Natural killer cell treated with Interleukin-12 subunit alpha and Interleukin-12 subunit beta and Interleukin-15 and Interleukin-18, amount 100 ng/mL, for 72 hours (primary cell): ENCODE measurements around the gene MED12L. TPM values are rescaled to one million over a fixed set of nuclear protein-coding genes. Genes with fewer than 3 reads are reported as not detected.

Experiments
- ATAC-seq, 2 donors: fragments of 150-1000 bp; cut with Tn5 transposase in 1 of 2; sonication (Bioruptor Pico), chemical (Tn5 transposase) in 1 of 2; 2 replicates each; pipeline ENCODE4 v1.10.0; 2021
- DNase-seq: peaks from one replicate; pipeline ENCODE4 v3.0.0; 2022; ENCODE audit warnings: low spot score
- H3K27ac Mint-ChIP-seq, 2 donors: 1 replicate in 1 of 2; 2 replicates in 1 of 2; pipeline ENCODE4 v1.8.0; 2022; ENCODE audit warnings: mixed read lengths in 2 of 2, mild to moderate bottlenecking in 1 of 2, moderate library complexity in 1 of 2
- H3K27me3 Mint-ChIP-seq, 2 donors: 1 replicate in 1 of 2; 2 replicates in 1 of 2; pipeline ENCODE4 v1.8.0; 2022; ENCODE audit warnings: mixed read lengths in 2 of 2
- H3K36me3 Mint-ChIP-seq: one replicate; pipeline ENCODE4 v1.8.0; 2022; ENCODE audit warnings: mixed read lengths
- H3K4me1 Mint-ChIP-seq, 2 donors: 1 replicate in 1 of 2; 2 replicates in 1 of 2; pipeline ENCODE4 v1.8.0; 2022; ENCODE audit warnings: low read depth in 2 of 2, mixed read lengths in 2 of 2, mild to moderate bottlenecking in 1 of 2
- H3K4me3 Mint-ChIP-seq: one replicate; pipeline ENCODE4 v1.8.0; 2022; ENCODE audit warnings: mixed read lengths
- H3K9me3 Mint-ChIP-seq: 2 replicates; pipeline ENCODE4 v1.8.0; 2022; ENCODE audit warnings: mixed read lengths
- total RNA-seq, 2 donors: library from RNA; stranded (reverse); gene quantifications; one replicate each; pipeline ENCODE4 v1.2.3, GENCODE V29; 2022

The MED12L gene
- total RNA-seq, 2 donors from 2014 or later = 1.7 to 2.8 TPM

DNA sequence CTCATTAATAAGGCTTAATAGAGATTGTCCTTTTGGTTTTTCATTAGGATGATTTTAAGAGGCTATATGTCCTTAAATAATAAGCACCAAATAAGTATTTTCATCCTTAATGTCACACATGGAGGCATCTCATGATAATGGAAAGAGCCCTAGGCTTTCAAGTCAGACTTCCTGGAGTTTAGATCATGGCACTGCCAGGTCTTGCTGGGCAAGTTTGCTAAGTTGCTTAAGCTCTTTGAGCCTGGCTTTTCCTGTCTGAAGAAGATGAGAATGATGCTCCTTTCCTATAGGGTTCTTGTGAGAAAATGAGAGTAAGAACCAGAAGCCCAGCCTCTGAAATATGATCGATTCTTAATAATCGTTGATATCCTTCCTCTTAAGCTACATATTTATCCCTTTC, 322.5 kb downstream of the MED12L start:
- H3K27ac Mint-ChIP-seq = no peak overlapping the region
- H3K4me3 Mint-ChIP-seq = no peak overlapping the region
- H3K27me3 Mint-ChIP-seq = no peaks in the 10 kb centered on the region
- no peaks in the 10 kb centered on the region for H3K4me1 Mint-ChIP-seq
- no peak for ATAC-seq
- no peaks in the 10 kb centered on the region for H3K36me3 Mint-ChIP-seq
- no peak for DNase-seq
- H3K9me3 Mint-ChIP-seq = no peaks in the 10 kb centered on the region

- Mint-ChIP-seq H3K4me3 (no peak overlapping the region), H3K27ac (no peak overlapping the region), H3K36me3 (no peaks in the 10 kb centered on the region), H3K27me3 (no peaks in the 10 kb centered on the region), H3K4me1 (no peaks in the 10 kb centered on the region), H3K9me3 (no peaks in the 10 kb centered on the region)
- ATAC-seq = no peak
- DNase-seq = no peak
Observed at GRCh38 chr3:151410891-151411559, 325.6 kb downstream of the MED12L start.

DNA sequence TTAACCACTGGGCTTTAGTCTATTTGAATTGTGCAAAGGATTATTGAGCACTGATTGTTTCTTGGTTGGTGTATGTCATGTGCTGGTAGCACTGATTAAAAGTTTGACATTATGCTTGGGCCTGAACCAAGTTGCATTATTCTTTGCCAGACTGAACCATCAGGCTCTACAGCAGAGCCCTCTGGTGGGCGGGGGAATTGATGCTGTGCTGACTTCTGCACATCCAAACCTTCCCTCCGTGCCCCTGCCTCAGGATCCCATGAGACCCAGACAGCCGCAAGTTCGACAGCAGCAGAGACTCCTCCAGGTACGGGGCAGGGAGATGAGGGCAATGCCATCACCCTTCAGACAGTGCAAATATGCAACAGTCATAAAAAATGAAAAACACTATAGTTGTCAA, 327.5 kb downstream of the MED12L start:
- Mint-ChIP-seq H3K36me3 (no peaks in the 10 kb centered on the region), H3K4me1 (no peaks in the 10 kb centered on the region), H3K27me3 (no peaks in the 10 kb centered on the region), H3K4me3 (no peak overlapping the region), H3K9me3 (no peaks in the 10 kb centered on the region), H3K27ac (no peak overlapping the region)
- ATAC-seq (no peak), DNase-seq (no peak)

DNA sequence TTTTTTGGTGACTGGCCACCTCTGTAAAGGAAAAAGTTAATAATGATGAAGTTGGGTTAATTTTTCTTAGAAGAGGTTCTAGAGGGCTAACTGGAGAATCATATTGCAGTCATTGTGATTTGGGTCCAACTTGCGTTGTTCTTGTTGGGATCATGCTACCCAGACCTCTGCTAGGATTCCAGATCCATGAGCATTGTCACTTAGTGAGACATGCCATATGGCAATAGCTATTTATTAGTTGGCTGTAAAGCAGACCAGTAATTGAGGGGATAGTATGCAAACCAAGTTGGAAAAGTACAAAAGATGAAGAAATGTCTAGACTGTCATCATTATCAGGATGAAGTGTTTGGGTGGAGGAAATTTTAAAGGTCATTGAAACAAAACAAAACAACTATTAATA, 329.8 kb downstream of the MED12L start:
- Mint-ChIP-seq H3K9me3 (no peaks in the 10 kb centered on the region), H3K27me3 (no peaks in the 10 kb centered on the region), H3K36me3 (no peaks in the 10 kb centered on the region), H3K4me1 (no peaks in the 10 kb centered on the region), H3K4me3 (no peak overlapping the region), H3K27ac (no peak overlapping the region)
- DNase-seq = no peak
- ATAC-seq = no peak

- no peak for ATAC-seq
- DNase-seq = no peak
- H3K27ac Mint-ChIP-seq = no peak overlapping the region
- H3K4me1 Mint-ChIP-seq = peaks cover 0 to 4% of the 10 kb centered on the region in 2 donors
- H3K36me3 Mint-ChIP-seq = no peaks in the 10 kb centered on the region
- H3K27me3 Mint-ChIP-seq = no peaks in the 10 kb centered on the region
- H3K9me3 Mint-ChIP-seq = no peaks in the 10 kb centered on the region
- H3K4me3 Mint-ChIP-seq = no peak overlapping the region
Observed at GRCh38 chr3:151419806-151420205, 334.3 kb downstream of the MED12L start.

DNA sequence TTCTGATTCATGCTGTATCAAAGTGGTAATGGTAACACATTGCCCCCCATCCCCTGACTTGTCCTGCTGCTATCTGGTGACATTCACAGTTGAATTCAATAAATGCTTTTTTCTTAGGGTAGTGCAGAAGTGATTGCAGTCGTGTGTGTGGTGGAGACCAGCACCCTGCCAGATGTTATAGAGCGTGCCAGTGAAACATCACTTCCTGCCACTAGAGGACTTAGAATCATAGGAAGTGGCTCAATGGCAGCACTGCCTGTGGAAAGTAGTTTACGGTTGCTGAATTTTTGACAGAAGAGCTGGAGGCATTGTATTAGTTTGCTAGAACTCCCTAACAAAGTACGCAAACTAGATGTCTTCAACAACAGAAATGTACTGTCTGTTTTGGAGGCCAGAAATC, 336.5 kb downstream of the MED12L start:
- DNase-seq (no peak), ATAC-seq (peak in 1 of 2 donors; percentile 48)
- Mint-ChIP-seq H3K27ac (no peak overlapping the region), H3K4me1 (peaks cover 0 to 7% of the 10 kb centered on the region in 2 donors), H3K9me3 (no peaks in the 10 kb centered on the region), H3K36me3 (no peaks in the 10 kb centered on the region), H3K27me3 (no peaks in the 10 kb centered on the region), H3K4me3 (no peak overlapping the region)

- Mint-ChIP-seq H3K27ac (no peak overlapping the region), H3K36me3 (no peaks in the 10 kb centered on the region), H3K27me3 (no peaks in the 10 kb centered on the region), H3K9me3 (no peaks in the 10 kb centered on the region), H3K4me3 (no peak overlapping the region), H3K4me1 (peaks cover 0 to 7% of the 10 kb centered on the region in 2 donors)
- ATAC-seq = no peak
- no peak for DNase-seq
Observed at GRCh38 chr3:151423091-151423490, 337.6 kb downstream of the MED12L start.

DNA sequence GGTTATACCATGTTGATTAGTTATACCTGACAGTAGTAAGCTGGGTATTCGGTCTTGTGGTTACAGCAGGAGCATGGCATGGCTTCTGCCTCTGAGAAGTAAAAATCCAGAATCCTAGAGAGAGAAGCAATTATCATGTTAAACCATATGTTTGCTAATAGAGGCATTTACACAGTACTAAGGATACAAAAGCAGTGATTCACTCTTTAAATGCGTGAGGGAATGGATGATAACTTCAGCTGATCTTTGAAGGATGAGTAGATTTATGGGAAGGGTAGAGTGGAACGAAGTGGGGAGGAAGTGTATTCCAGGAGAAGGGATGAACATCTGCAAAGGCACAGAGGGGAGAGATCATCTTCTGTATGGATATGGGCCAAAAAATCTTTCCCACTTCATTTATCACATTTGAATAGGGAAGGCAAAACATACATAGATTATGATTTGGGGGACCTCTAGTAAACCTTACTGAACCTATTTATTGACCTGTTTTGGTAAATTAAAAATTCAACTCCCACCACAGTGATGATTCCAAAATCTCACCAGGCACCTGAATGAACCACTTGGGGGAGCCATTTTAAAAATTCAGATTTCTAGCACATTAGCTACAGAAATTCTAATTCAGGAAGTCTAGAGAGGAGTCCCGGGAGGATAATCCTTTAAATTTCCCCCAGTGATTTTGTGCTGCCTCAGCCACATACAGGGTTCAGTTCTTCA, 340.3 kb downstream of the MED12L start:
- Mint-ChIP-seq H3K27me3 (peaks cover 0 to 9% of the 10 kb centered on the region in 2 donors), H3K4me3 (no peak overlapping the region), H3K9me3 (no peaks in the 10 kb centered on the region), H3K27ac (no peak overlapping the region), H3K4me1 (peaks cover 0 to 7% of the 10 kb centered on the region in 2 donors), H3K36me3 (peaks cover under 1% of the 10 kb centered on the region)
- DNase-seq (no peak), ATAC-seq (no peak)

- ATAC-seq = no peak
- Mint-ChIP-seq H3K9me3 (no peaks in the 10 kb centered on the region), H3K27ac (no peak overlapping the region), H3K36me3 (peaks cover 4% of the 10 kb centered on the region), H3K4me3 (no peak overlapping the region), H3K4me1 (peaks cover 0 to 7% of the 10 kb centered on the region in 2 donors), H3K27me3 (peaks cover 0 to 12% of the 10 kb centered on the region in 2 donors)
- DNase-seq = no peak
Observed at GRCh38 chr3:151426341-151426657, 340.8 kb downstream of the MED12L start.

DNA sequence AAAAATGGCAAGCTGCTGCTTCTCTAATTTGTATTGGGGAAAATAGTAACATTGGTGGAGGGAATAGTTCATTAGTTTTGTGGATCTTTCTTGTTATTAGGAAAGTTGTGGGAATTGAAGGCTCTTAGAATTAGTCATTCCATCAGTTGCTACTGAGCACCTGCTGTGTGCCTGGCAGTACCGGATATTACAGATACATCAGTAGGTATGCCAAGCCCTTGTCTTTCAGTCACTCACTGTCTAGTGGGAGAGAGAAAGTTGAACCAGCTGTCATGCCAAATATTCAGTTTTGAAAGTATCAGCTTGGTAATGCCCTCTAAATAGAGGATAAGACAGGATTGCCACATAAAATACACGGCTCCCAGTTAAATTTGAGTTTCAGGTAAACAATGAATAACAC, 342.9 kb downstream of the MED12L start:
- no peak for DNase-seq
- Mint-ChIP-seq H3K36me3 (peaks cover 4% of the 10 kb centered on the region), H3K9me3 (no peaks in the 10 kb centered on the region), H3K4me3 (no peak overlapping the region), H3K27me3 (peaks cover 0 to 12% of the 10 kb centered on the region in 2 donors), H3K4me1 (peaks cover 0 to 2% of the 10 kb centered on the region in 2 donors), H3K27ac (no peak overlapping the region)
- ATAC-seq = no peak

DNA sequence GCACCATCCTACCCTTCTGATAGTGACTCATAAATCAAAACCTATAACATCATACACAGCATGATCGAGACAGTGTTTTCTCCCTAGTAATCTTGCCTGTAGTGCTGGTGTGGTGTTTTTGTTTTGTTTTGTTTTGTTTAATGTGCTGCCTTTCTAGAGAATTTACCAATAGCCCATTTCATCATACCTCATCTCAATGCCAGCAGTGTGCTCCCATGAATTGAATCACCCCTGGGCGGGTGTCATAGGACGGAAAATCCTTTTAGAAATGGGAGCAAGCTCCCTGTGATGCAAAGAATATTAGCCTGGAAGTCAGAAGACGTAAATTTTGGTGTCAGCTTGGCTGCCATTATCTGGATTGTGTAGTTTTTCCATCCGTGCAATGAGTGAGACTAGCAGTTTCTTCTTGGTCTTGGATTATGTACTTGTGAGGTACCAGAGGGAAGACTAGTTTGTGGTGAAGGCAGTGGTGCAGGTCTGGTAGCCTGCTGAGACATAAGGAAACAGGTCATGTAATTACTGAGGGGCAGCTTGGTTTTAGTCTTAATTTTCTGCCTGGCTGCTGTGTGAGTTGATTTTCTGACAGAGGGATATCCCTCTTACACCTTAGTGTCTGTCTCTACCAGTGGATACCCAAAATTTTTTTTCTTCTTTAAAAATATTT, 345.5 kb downstream of the MED12L start:
- DNase-seq = no peak
- no peak for ATAC-seq
- peaks cover 4% of the 10 kb centered on the region for H3K36me3 Mint-ChIP-seq
- H3K27ac Mint-ChIP-seq = no peak overlapping the region
- H3K27me3 Mint-ChIP-seq = peaks cover 0 to 12% of the 10 kb centered on the region in 2 donors
- H3K9me3 Mint-ChIP-seq = no peaks in the 10 kb centered on the region
- peaks cover 0 to 2% of the 10 kb centered on the region in 2 donors for H3K4me1 Mint-ChIP-seq
- no peak overlapping the region for H3K4me3 Mint-ChIP-seq

GRCh38 chr3:151431940-151432339, 346.5 kb downstream of the MED12L start:
- H3K4me3 Mint-ChIP-seq = no peak overlapping the region
- ATAC-seq = peak in 1 of 2 donors; percentile 53
- H3K36me3 Mint-ChIP-seq = peaks cover 4% of the 10 kb centered on the region
- H3K27ac Mint-ChIP-seq = no peak overlapping the region
- no peak for DNase-seq
- H3K4me1 Mint-ChIP-seq = no peaks in the 10 kb centered on the region
- no peaks in the 10 kb centered on the region for H3K9me3 Mint-ChIP-seq
- peaks cover 0 to 12% of the 10 kb centered on the region in 2 donors for H3K27me3 Mint-ChIP-seq

GRCh38 chr3:151432616-151433372, 347.3 kb downstream of the MED12L start:
- no peak for DNase-seq
- no peak overlapping the region for H3K27ac Mint-ChIP-seq
- H3K36me3 Mint-ChIP-seq = peaks cover 4% of the 10 kb centered on the region
- H3K27me3 Mint-ChIP-seq = peaks cover 0 to 12% of the 10 kb centered on the region in 2 donors
- no peaks in the 10 kb centered on the region for H3K9me3 Mint-ChIP-seq
- no peaks in the 10 kb centered on the region for H3K4me1 Mint-ChIP-seq
- no peak overlapping the region for H3K4me3 Mint-ChIP-seq
- ATAC-seq = no peak
